NCI-H2196 treated with DMSO at 0.1 percent for 48 hours (cell line): ENCODE data around the gene C17orf78.
"Not testable (repeated sequence)": the region's sequence is repeated elsewhere in the genome, so short reads cannot be mapped to it uniquely, and the experiment has no call there.

Experiments
- DNase-seq: peaks from one replicate; lab custom pipeline; 2025; ENCODE audit not compliant: unreplicated experiment; lab: John Stamatoyannopoulos, UW

The C17orf78 gene

GRCh38 chr17:37375706-37376105 lies at the start of gene C17orf78:
Gene C17orf78 (plus strand): TSS chr17:37375985. CDS start chr17:37376093, 108 bp downstream.
- no peak for DNase-seq

GRCh38 chr17:37327341-37328090 lies 48.3 kb upstream of the C17orf78 start:
- no peak for DNase-seq

- no peak for DNase-seq
These were observed 36.9 kb upstream of the C17orf78 start for GRCh38 chr17:37338847-37339246.

DNA sequence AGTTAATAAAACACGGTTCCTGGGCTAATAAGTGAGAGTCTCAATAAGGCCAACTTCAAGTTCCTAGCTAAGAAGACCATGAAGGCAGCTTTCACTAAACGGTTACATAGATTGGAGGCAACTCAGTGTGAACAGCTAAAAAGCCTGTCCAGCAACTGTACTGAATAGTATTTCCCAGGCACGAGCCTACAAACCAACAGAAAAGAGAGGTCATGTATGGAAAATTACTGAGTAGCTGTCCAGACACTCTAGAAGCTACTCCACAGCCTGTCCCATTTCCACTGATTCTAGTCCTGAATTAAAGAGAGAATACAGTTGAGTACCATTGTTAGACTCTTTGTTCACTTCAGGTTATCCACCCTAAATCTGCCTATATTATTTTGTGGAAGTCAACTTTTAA lies 36.5 kb upstream of the C17orf78 start:
- DNase-seq = no peak

GRCh38 chr17:37340804-37341203 lies 35.0 kb upstream of the C17orf78 start:
- DNase-seq = no peak

- DNase-seq = no peak
These were observed 33.2 kb upstream of the C17orf78 start for GRCh38 chr17:37342589-37342988.

DNA sequence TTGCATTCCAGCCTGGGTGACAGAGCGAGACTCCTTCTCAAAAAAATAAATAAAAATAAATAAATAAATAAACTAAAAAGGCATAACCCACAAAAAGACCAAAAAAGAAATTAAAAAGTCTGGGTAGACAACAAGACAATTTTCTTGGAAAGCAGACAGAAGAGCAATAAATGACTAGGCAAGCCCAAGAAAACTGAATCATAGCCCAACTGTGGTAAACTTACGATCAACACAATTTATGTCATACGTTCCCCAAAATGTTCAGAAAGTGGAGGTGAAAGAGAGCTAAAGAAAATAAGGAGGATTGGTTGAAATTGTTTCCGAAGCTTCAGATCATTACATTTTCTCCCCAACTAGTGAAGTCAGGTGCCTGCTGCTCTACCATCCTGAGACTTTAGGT lies 31.3 kb upstream of the C17orf78 start:
- DNase-seq = no peak

DNA sequence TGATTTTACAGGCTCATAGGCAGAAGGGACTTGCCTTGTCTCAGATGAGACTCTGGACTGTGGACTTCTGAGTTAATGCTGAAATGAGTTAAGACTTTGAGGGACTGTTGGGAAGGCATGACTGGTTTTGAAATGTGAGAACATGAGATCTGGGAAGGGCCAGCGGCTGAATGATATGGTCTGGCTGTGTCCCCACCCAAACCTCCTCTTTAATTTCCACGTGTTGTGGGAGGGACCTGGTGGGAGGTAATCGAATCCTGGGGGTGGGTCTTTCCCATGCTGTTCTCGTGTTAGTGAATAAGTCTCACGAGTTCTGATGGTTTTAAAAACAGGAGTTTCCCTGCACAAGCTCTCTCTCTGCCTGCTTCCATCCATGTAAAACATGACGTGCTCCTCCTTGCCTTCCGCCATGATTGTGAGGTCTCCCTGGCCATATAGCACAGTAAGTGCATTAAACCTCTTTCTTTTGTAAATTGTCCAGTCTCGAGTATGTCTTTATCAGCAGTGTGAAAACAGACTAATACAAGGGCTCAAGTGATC lies 28.9 kb upstream of the C17orf78 start:
- not testable (repeated sequence) for DNase-seq

GRCh38 chr17:37356796-37357569 lies 18.8 kb upstream of the C17orf78 start:
- not testable (repeated sequence) for DNase-seq

DNA sequence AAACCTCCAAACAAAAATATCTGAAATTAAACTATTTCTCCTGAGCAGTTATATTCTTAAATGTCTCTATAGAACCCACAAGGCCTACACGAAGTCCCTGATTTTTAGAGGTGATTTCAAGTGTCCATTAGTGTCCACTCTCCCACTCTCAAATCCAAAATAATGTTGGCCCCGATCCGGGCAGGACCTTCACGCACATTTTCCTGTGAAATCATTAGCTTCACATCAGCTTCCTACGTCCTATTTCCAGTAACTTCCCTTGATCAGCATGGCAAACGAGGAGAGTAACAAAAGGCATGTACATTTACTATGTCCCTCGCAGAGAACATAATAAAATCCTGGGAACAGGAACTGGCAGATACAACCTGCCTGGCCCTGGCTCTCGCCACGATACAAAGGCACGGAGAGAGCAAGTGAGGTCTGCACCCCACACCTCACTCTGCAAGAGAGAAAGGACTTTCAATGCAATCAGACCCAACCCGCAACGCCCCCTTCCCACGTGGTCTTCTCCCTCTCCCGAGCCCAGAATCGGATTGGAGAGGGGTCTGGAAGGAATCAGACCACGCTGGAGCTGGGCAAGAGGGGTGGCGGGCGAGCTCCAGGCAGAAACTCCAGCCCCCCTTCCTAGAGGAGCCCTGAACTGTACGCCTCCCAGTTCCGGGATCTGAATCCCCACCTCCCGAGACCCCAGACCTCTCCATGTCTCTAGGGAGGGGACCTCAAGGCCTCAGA lies 17.5 kb upstream of the C17orf78 start:
- no peak for DNase-seq

- DNase-seq = peak; percentile 74
These were observed 16.7 kb upstream of the C17orf78 start for GRCh38 chr17:37358830-37359681.

DNA sequence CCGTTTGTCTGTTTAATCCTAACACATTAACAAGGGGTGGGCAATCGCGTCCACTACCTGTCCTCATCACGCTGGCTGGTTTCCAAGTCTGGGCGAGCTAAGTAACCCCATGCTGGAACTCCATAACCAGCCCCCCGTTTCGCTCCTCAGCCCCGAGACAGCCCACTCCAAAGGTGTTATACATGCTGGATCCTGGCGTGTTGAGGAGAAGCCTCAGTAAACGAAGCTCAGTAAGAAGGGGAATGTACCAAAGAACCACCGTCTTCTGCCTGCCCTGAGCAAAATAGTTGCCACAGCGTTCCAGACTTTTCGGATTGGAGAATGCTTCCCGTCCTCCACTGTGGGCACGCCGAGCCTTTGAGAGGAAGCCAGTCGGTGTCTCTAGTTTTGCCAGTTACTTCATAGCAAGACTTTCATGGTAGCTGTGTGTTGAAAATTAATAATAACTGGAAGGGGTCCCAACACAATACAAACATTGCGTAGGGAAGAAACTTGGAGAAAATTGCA lies 16.1 kb upstream of the C17orf78 start:
- DNase-seq = no peak

GRCh38 chr17:37360632-37361031 lies 15.2 kb upstream of the C17orf78 start:
- DNase-seq = no peak

DNA sequence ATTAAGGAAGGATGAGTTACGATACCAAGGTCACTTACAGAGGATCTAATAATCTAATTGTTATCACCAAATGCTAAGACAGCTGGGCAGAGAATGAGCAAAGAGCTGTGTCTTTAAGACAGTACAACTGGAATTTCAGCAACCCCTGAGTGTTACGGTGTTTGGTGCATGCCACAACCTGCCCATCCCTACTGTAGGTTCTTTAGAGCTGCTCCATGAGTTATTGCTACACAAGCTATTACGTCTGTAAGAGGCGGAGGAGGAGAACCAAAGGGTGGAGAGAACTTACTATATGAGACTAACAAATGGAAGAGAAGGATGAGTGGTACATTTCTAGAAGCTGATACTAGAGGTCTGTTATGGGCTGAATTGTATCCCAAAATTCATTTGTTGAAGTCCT lies 14.2 kb upstream of the C17orf78 start:
- no peak for DNase-seq

DNA sequence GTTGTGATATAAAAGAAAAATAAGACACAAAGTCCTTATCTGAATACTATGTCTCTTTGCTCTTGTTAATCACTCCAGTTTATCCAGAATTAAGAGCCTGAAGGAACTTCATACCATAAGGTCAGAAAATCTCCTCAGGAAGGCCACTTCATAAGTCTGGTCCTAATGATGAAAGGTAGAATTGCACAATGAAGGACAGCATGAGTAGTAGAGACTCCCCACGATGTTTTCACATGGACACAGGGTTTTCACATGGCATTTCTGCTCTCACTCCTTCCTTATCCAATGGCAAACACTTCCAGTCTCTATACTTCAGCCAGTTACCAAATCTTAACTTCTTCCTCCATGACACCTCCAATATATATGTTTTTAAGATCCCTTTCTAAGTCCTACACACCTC lies 10.2 kb upstream of the C17orf78 start:
- DNase-seq = no peak

- no peak for DNase-seq
These were observed 7.2 kb upstream of the C17orf78 start for GRCh38 chr17:37368577-37368976.

DNA sequence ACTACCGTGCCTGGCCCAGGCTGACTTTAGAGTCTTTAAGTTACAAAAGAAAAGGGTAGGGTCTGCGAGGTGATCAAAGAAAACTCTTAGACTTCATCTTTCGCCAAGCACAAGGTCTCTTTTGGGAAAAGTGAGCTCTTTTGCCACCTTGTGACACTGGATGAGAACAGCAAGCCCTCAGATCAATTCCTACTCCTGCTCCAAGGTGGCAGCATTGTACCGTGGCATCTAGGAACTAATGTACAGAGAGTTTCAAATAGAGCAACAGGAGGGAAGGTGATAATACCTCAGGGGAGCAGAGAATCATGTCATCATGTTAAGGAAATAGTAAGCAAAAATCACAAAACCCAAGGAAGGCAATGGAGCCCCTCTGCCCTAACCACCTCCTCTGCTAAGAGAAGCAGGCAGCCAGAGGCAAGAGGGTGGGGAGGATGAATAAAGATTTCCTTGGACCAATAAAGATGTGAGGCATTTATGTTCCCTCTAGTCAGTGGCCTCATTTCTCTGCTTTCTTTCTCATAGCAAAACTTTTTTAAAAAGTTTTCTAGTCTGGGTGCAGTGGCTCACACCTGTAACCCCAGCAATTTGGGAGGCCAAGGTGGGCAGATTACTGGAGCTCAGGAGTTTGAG lies 2.1 kb upstream of the C17orf78 start:
- peak; percentile 24 for DNase-seq

DNA sequence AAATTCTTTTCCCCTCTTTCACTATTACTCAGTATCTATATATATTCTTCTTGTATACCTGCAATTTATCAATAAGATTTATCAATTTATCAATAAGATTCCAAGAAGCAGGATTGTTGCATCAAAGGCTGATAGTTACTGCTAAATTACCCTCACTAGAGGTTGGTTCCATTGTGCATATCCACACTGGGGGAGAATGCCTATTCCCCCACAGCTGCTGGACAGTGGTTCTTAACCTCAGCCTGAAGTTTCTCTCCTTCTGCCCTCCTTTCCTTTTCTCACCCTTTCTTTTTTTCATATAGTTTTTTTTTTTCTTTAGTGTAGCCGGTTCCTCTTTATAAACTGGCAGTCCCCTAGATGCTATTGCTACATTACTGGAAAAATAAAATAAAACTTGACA lies 6.3 kb downstream of the C17orf78 start:
- no peak for DNase-seq

DNA sequence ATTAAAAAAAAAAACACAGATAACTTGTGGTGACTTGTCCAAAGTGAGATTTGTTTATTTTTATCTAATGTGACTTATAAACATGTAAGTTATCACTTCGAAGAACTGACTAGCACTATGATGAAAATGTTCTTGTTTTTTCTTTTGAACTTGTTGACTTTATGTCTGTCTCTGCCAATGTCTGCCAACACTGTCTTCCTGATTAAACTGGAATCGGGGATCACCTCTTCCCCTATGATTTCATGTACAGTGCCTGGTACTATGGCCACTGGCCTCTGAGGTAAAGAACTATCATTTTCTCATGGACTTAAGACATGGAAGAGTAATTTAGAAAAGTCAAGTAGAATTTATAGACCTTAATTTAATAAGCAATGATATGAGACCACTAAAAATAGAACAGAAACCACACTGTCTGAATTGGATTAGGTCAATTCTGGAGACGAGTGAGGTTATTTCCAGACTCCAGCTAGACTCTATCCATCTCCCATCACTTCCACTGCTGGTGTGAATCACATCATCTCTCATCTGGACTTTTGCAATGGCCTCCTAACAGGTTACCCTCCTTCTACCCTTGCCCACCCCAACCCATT lies 8.9 kb downstream of the C17orf78 start:
- DNase-seq = no peak
